Gastrocnemius medialis (tissue), 4 donors: ENCODE results near the gene OTOP2. TPM values are rescaled to one million over a fixed set of nuclear protein-coding genes. Genes with fewer than 3 reads are reported as not detected.
A peak's percentile ranks its signal among the peaks of the same experiment; 100 is the strongest.

Source experiments
- ATAC-seq, 2 donors: fragments of 150-250 bp; one replicate each; pipeline ENCODE4 v1.9.1; 2016
- DNase-seq, 2 donors: peaks; one replicate each; pipeline ENCODE4 v3.0.0-alpha.2; 2019
- H3K27ac ChIP-seq, 4 donors: fragments of 200-600 bp; sonication (generic); 1 replicate in 1 of 4; 2 replicates in 3 of 4; pipeline ENCODE4 v1.5.1; 2016 to 2018; ENCODE audit warnings: mild to moderate bottlenecking in 2 of 4, moderate library complexity in 1 of 4
- H3K27me3 ChIP-seq, 3 donors: fragments of 200-600 bp; sonication (generic) in 2 of 3; 1 replicate in 1 of 3; 2 replicates in 2 of 3; pipeline versions ENCODE4 v1.5.1 to v1.6.0; 2016 to 2019; ENCODE audit warnings: mild to moderate bottlenecking in 1 of 3, moderate library complexity in 1 of 3
- H3K36me3 ChIP-seq, 2 donors: fragments of 200-600 bp; sonication (generic) in 1 of 2; one replicate each; pipeline ENCODE4 v1.5.1; 2017 to 2018
- H3K4me1 ChIP-seq, 2 donors: fragments of 200-600 bp; sonication (generic) in 1 of 2; one replicate each; pipeline ENCODE4 v1.5.1; 2016 to 2017; ENCODE audit warnings: mild to moderate bottlenecking in 2 of 2
- H3K4me3 ChIP-seq, 4 donors: fragments of 200-600 bp; sonication (generic) in 3 of 4; 1 replicate in 1 of 4; 2 replicates in 3 of 4; pipeline ENCODE4 v1.5.1; 2016 to 2019; ENCODE audit warnings: mild to moderate bottlenecking in 2 of 4
- H3K9me3 ChIP-seq, 3 donors: fragments of 200-600 bp; sonication (generic) in 2 of 3; 1 replicate in 1 of 3; 2 replicates in 2 of 3; pipeline ENCODE4 v1.5.1; 2016 to 2019
- CTCF ChIP-seq, 5 experiments: fragments of 450-650 bp in 3 of 5; fragments of 200-600 bp in 2 of 5; sonication (generic) in 2 of 5; IDR thresholded peaks in 4 of 5; conservative IDR thresholded peaks in 1 of 5; 1 replicate in 4 of 5; 2 replicates in 1 of 5; pipeline ENCODE4 v1.5.1; 2016 to 2019; ENCODE audit warnings: antibody characterized with exemption in 5 of 5, mild to moderate bottlenecking in 3 of 5, moderate library complexity in 3 of 5
- POLR2A ChIP-seq, 2 donors: fragments of 450-650 bp; IDR thresholded peaks; one replicate each; pipeline ENCODE4 v1.6.1; 2017; ENCODE audit warnings: antibody characterized with exemption in 2 of 2, mild to moderate bottlenecking in 2 of 2, moderate library complexity in 2 of 2
- in situ Hi-C, 4 donors: fragments of 200-750 bp; cut with MboI; loops; one replicate each; pipeline versions ENCODE4 v1.15.0 to v1.8.0; 2017; ENCODE audit warnings: low sequenced_read_pairs in 4 of 4
- intact Hi-C: fragments of 100-400 bp; cut with DNase I; formaldehyde crosslinking; loops from one replicate; pipeline ENCODE4 v1.15.1; 2023; ENCODE audit warnings: low total_unique reads
- total RNA-seq, 4 donors: library from RNA; depleted of rRNA; stranded (reverse); fragments of >200 nt; gene quantifications; one replicate each; pipeline versions ENCODE4 v1.1.0 to v1.2.3, GENCODE V29; 2016

Gene OTOP2
- total RNA-seq, 4 donors from 2014 or later, result 0.19 TPM; not detected in 3

- no peak for DNase-seq
- TF ChIP-seq POLR2A (IDR thresholded peaks at IDR 0.05) (no peak), CTCF (IDR thresholded peaks at IDR 0.05 in 4 of 5, conservative IDR thresholded peaks at IDR 0.05 in 1 of 5) (no peak)
- intact Hi-C loops, result no loop called here
- Histone ChIP-seq H3K27ac (peak within 1 kb of the TSS; percentile 34 to 62 (median 58)), H3K4me3 (peak within 1 kb of the TSS; percentile 54 to 63 (median 60)), H3K36me3 (no peaks in the 10 kb centered on the region), H3K27me3 (peaks cover 11 to 28% (median 20%) of the 10 kb centered on the region in 3 donors), H3K9me3 (no peaks in the 10 kb centered on the region), H3K4me1 (peaks cover 0 to 7% of the 10 kb centered on the region in 2 donors)
- ATAC-seq, result peak; percentile 51 to 67
- in situ Hi-C loops, result loop anchor here in 1 of 4 donors (25.0 kb wide), 1 partner anchor 215 kb away; the partner anchor contains the start of gene SUMO2
Observed at GRCh38 chr17:74972107-74972972, 48.3 kb downstream of the OTOP2 start, which contains the start of gene HID1. HID1 (minus strand) TSS chr17:74972759; CDS start chr17:74972656, 103 bp downstream.

DNA sequence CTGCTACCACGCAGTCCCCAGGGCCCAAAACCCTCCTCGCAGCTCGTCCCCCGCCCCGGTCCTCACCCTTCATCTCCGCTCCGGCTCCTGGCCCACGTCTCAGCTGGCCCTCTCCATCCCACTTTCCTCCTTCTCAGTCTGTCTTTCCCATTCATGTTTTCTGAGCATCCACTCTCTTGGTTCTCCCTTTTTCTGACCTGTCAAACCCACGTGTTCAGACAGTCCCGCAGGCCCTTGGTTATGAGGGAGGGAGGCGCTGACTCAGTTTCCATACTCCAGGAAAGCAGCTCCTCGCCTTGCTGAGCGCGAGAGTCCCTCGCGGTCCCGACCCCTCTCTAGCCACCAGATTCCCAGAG lies 48.9 kb downstream of the OTOP2 start:
- DNase-seq, result no peak
- Histone ChIP-seq H3K27me3 (peaks cover 11 to 28% (median 20%) of the 10 kb centered on the region in 3 donors), H3K36me3 (no peaks in the 10 kb centered on the region), H3K9me3 (no peaks in the 10 kb centered on the region), H3K27ac (no peak overlapping the region), H3K4me3 (peak overlapping the region; percentile 54 to 63 (median 60)), H3K4me1 (peaks cover 0 to 7% of the 10 kb centered on the region in 2 donors)
- in situ Hi-C loops, result loop anchor here in 1 of 4 donors (25.0 kb wide), 1 partner anchor 214 kb away; the partner anchor contains the start of gene SUMO2
- ATAC-seq, result no peak
- TF ChIP-seq POLR2A (IDR thresholded peaks at IDR 0.05) (no peak), CTCF (IDR thresholded peaks at IDR 0.05 in 4 of 5, conservative IDR thresholded peaks at IDR 0.05 in 1 of 5) (no peak)
- intact Hi-C loops, result loop anchor here (1.0 kb wide), 1 partner anchor 39 kb away; the partner anchor contains the start of gene MRPL58

GRCh38 chr17:74975943-74976342 lies 51.9 kb downstream of the OTOP2 start:
- Histone ChIP-seq H3K27me3 (peaks cover 11 to 25% (median 21%) of the 10 kb centered on the region in 3 donors), H3K4me3 (no peak overlapping the region), H3K9me3 (no peaks in the 10 kb centered on the region), H3K27ac (no peak overlapping the region), H3K36me3 (no peaks in the 10 kb centered on the region), H3K4me1 (peaks cover 0 to 7% of the 10 kb centered on the region in 2 donors)
- intact Hi-C loops, result no loop called here
- DNase-seq (no peak), ATAC-seq (no peak)
- TF ChIP-seq POLR2A (IDR thresholded peaks at IDR 0.05) (no peak), CTCF (IDR thresholded peaks at IDR 0.05 in 4 of 5, conservative IDR thresholded peaks at IDR 0.05 in 1 of 5) (no peak)
- in situ Hi-C loops, result no loop called here

DNA sequence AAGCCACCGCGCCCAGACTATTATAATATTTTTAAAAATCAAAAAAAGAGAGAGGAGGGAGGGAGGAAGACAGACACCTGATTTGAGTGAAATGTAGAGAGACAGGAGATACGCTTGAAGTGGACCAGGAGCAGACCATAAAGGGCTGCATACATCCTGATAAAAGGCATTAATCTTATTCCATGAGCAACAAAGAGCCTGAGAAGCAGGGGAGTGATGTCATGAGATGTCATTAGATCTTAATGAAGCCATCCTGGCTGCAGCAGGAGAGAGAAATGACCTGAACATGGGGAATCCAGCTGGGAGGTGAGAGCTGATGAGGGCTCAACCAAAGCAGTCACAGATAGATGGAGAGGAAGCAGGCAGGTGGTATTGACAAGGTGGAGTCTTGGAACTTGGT lies 53.7 kb downstream of the OTOP2 start:
- DNase-seq (no peak), ATAC-seq (no peak)
- H3K27ac ChIP-seq, result no peak overlapping the region
- in situ Hi-C loops, result no loop called here
- no peak for TF ChIP-seq POLR2A (IDR thresholded peaks at IDR 0.05)
- TF ChIP-seq CTCF (IDR thresholded peaks at IDR 0.05 in 4 of 5, conservative IDR thresholded peaks at IDR 0.05 in 1 of 5), result no peak
- H3K9me3 ChIP-seq, result no peaks in the 10 kb centered on the region
- peaks cover 3 to 23% (median 14%) of the 10 kb centered on the region in 3 donors for H3K27me3 ChIP-seq
- intact Hi-C loops, result no loop called here
- no peak overlapping the region for H3K4me3 ChIP-seq
- no peaks in the 10 kb centered on the region for H3K36me3 ChIP-seq
- H3K4me1 ChIP-seq, result peaks cover 6 to 13% of the 10 kb centered on the region in 2 donors
